ENCODE measurements around the gene RALGPS2.

Gene RALGPS2

GRCh38 chr1:178935610-178936009 lies 210.6 kb downstream of the RALGPS2 start:
- no peak for DNase-seq (ENCODE audit: low spot score)
- TF ChIP-seq CTCF (IDR thresholded peaks at IDR 0.05; ENCODE audit: borderline replicate concordance, control extremely low read depth, extremely low read depth, insufficient read depth, missing control alignments): no peak
- in situ Hi-C loops (cut with MboI; ENCODE audit: low sequenced_read_pairs, unreplicated experiment): no loop called here

GRCh38 chr1:178937695-178938094 lies 212.7 kb downstream of the RALGPS2 start:
- in situ Hi-C loops (cut with MboI; ENCODE audit: low sequenced_read_pairs, unreplicated experiment): no loop called here
- TF ChIP-seq CTCF (IDR thresholded peaks at IDR 0.05; ENCODE audit: borderline replicate concordance, control extremely low read depth, extremely low read depth, insufficient read depth, missing control alignments): no peak
- no peak for DNase-seq (ENCODE audit: low spot score)

- TF ChIP-seq CTCF (IDR thresholded peaks at IDR 0.05; ENCODE audit: borderline replicate concordance, control extremely low read depth, extremely low read depth, insufficient read depth, missing control alignments): no peak
- in situ Hi-C loops (cut with MboI; ENCODE audit: low sequenced_read_pairs, unreplicated experiment): no loop called here
- no peak for DNase-seq (ENCODE audit: low spot score)
These were observed 213.3 kb downstream of the RALGPS2 start for GRCh38 chr1:178938101-178938958.

GRCh38 chr1:178938959-178939317 lies 213.9 kb downstream of the RALGPS2 start:
- in situ Hi-C loops (cut with MboI; ENCODE audit: low sequenced_read_pairs, unreplicated experiment): no loop called here
- DNase-seq (ENCODE audit: low spot score): no peak
- no peak for TF ChIP-seq CTCF (IDR thresholded peaks at IDR 0.05; ENCODE audit: borderline replicate concordance, control extremely low read depth, extremely low read depth, insufficient read depth, missing control alignments)

- in situ Hi-C loops (cut with MboI; ENCODE audit: low sequenced_read_pairs, unreplicated experiment): no loop called here
- DNase-seq (ENCODE audit: low spot score): no peak
- no peak for TF ChIP-seq CTCF (IDR thresholded peaks at IDR 0.05; ENCODE audit: borderline replicate concordance, control extremely low read depth, extremely low read depth, insufficient read depth, missing control alignments)
These were observed 214.5 kb downstream of the RALGPS2 start for GRCh38 chr1:178939338-178940067.

GRCh38 chr1:178940068-178940765 lies 215.2 kb downstream of the RALGPS2 start:
- no peak for DNase-seq (ENCODE audit: low spot score)
- no peak for TF ChIP-seq CTCF (IDR thresholded peaks at IDR 0.05; ENCODE audit: borderline replicate concordance, control extremely low read depth, extremely low read depth, insufficient read depth, missing control alignments)
- in situ Hi-C loops (cut with MboI; ENCODE audit: low sequenced_read_pairs, unreplicated experiment): no loop called here
